GM23248 (cell line): ENCODE measurements around the gene RHNO1. TPM values are rescaled to one million over a fixed set of nuclear protein-coding genes. Genes with fewer than 3 reads are reported as not detected.
A peak's percentile ranks its signal among the peaks of the same experiment; 100 is the strongest.

ENCODE experiments used
- DNase-seq: peaks from one replicate; pipeline ENCODE4 v3.0.0-alpha.2; 2015
- H2AFZ ChIP-seq: fragments of 200-600 bp; sonication (generic); 2 replicates; pipeline ENCODE4 v1.6.1; 2016; ENCODE audit warnings: antibody characterized with exemption
- H3F3A ChIP-seq: fragments of 200-600 bp; sonication (generic); 2 replicates; pipeline ENCODE4 v1.6.1; 2016; ENCODE audit warnings: mild to moderate bottlenecking, antibody characterized with exemption, mixed run types; ENCODE audit not compliant: insufficient read depth
- H3K27ac ChIP-seq: fragments of 200-600 bp; sonication (generic); 2 replicates; pipeline ENCODE4 v1.5.1; 2016; ENCODE audit warnings: mild to moderate bottlenecking
- H3K27me3 ChIP-seq: fragments of 200-600 bp; sonication (generic); replicated peaks from 2 replicates; pipeline ENCODE4 v1.6.1; 2016; ENCODE audit warnings: mild to moderate bottlenecking; ENCODE audit not compliant: insufficient read depth
- H3K36me3 ChIP-seq: fragments of 200-600 bp; sonication (generic); 2 replicates; pipeline ENCODE4 v1.6.1; 2016; ENCODE audit warnings: low read depth, mild to moderate bottlenecking
- H3K4me1 ChIP-seq: fragments of 200-600 bp; sonication (generic); 2 replicates; pipeline ENCODE4 v1.6.1; 2016; ENCODE audit warnings: mild to moderate bottlenecking; ENCODE audit not compliant: insufficient read depth
- H3K4me2 ChIP-seq: fragments of 200-600 bp; sonication (generic); one replicate; pipeline ENCODE4 v1.6.1; 2016; ENCODE audit warnings: mild to moderate bottlenecking; ENCODE audit not compliant: unreplicated experiment
- H3K4me3 ChIP-seq: fragments of 200-600 bp; sonication (generic); 2 replicates; pipeline ENCODE4 v1.5.1; 2016; ENCODE audit warnings: mild to moderate bottlenecking
- H3K79me2 ChIP-seq: fragments of 200-600 bp; sonication (generic); 2 replicates; pipeline ENCODE4 v1.6.1; 2016; ENCODE audit warnings: mild to moderate bottlenecking; ENCODE audit not compliant: insufficient read depth
- H3K9ac ChIP-seq: fragments of 200-600 bp; sonication (generic); 2 replicates; pipeline ENCODE4 v1.6.1; 2016; ENCODE audit warnings: mild to moderate bottlenecking
- H3K9me2 ChIP-seq: fragments of 200-600 bp; sonication (generic); 2 replicates; pipeline ENCODE4 v1.6.1; 2016; ENCODE audit warnings: mixed run types, mild to moderate bottlenecking, moderate library complexity; ENCODE audit not compliant: insufficient read depth
- H3K9me3 ChIP-seq: fragments of 200-600 bp; sonication (generic); one replicate; pipeline ENCODE4 v1.6.1; 2017; ENCODE audit warnings: low read depth
- H4K20me1 ChIP-seq: fragments of 200-600 bp; sonication (generic); 2 replicates; pipeline ENCODE4 v1.6.0; 2016; ENCODE audit not compliant: insufficient read depth
- EZH2 ChIP-seq: fragments of 200-600 bp; sonication (generic); IDR thresholded peaks from 2 replicates; pipeline ENCODE4 v1.6.1; 2018; ENCODE audit warnings: antibody characterized with exemption, mild to moderate bottlenecking; ENCODE audit not compliant: insufficient read depth, poor library complexity, severe bottlenecking
- EZH2phosphoT487 ChIP-seq: fragments of 200-600 bp; sonication (generic); IDR thresholded peaks from 2 replicates; pipeline ENCODE4 v1.6.1; 2018; ENCODE audit warnings: antibody characterized with exemption, moderate library complexity, mild to moderate bottlenecking, low read depth; ENCODE audit not compliant: insufficient read depth
- WGBS, 2 experiments: methylation state at CpG; one replicate each; pipeline ENCODE4 v1.1.6; 2015 to 2017; ENCODE audit warnings: low lambda C conversion rate in 2 of 2, low coverage in 1 of 2; ENCODE audit errors: missing lambda C conversion rate in 2 of 2; 5-methylcytosine and 5-hydroxymethylcytosine counted together
- in situ Hi-C: fragments of 300-500 bp; cut with MboI; formaldehyde crosslinking; loops from 2 replicates; pipeline ENCODE4 v1.15.0; 2020
- polyA plus RNA-seq: library from polyadenylated mRNA; unstranded; fragments of >200 nt; fragmentation: Nextera tagmentation; extraction: Ambion mirVana; gene quantifications from 2 replicates; pipeline ENCODE4 v1.2.1, GENCODE V29; 2016
- total RNA-seq: library from RNA; depleted of rRNA; stranded (reverse); fragments of >200 nt; shearing (Covaris generic); gene quantifications from 2 replicates; pipeline ENCODE4 v1.2.3, GENCODE V29; 2014

RHNO1 gene
- total and polyA plus RNA-seq, 2 experiments from 2014 or later = 27.6 to 38.4 TPM

DNA sequence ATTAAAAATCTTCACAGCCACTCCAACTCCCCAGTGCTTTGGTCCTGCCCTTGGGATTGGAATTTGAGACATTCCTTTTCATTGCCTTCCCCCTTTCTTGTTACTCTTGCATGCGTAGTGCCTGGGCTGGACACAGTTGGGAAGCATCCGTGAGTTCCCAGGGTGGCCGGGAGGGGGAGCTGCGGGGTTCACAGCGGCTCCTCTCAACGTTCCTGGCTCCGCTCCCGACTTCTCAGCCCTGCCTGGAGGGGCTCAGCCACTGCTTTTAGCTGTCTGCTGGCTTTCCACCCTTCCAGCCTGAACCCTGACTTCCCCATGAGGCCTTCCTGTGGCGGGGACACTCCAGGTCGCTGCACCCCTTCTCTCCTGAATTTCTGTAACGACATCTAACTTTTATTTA is 23.4 kb upstream of the RHNO1 start:
- 17 to 22% methylated on average over 11 of the region's 11 CpGs for WGBS, 2 experiments
- in situ Hi-C loops = no loop called here
- no peak overlapping the region for H2AFZ ChIP-seq

DNA sequence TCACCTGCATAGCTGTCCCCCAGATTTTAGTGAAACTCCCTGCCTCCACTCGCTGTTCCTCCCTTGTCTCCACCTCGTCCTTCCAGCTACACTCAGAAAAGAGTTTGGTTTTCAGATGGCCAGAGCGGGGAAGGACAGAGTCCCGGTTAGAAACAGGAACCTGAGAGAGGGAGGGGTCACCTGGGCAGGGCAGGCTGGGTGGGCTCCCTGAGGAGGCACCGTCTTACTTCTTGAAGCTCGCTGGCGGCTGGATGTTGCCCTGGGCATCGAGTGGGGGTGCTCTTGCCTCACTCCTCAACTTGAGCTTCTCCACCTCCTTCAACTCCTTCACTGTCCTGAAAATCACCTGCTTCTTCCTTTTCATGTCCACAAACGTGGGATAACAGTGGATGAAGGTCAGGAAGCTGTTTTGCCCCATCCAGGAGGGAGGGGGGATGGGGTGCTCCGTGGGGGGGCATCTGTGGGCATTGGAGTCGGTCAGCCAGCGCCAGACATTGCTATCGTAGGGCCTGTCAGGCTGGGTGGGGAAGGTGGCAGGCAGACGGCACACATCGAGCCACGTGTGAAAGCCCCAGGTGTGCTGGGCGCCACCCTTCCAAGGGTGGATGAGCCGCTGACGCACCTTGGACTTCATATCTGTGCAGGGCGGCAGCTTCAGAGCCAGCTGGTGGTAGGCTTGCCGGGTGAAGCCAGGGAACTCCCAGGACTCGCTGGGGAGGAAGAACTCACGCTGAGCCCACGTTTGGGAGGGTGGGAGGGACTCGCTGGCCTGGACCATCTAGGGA is 22.2 kb upstream of the RHNO1 start:
- H3K4me2 ChIP-seq = no peak overlapping the region
- H3K9ac ChIP-seq = no peak overlapping the region
- no peaks in the 10 kb centered on the region for H4K20me1 ChIP-seq
- H3K4me1 ChIP-seq = no peaks in the 10 kb centered on the region
- no peaks in the 10 kb centered on the region for H3F3A ChIP-seq
- no peak overlapping the region for H3K4me3 ChIP-seq
- H2AFZ ChIP-seq = no peak overlapping the region
- H3K27ac ChIP-seq = no peak overlapping the region
- no peaks in the 10 kb centered on the region for H3K27me3 ChIP-seq
- no peak for DNase-seq
- TF ChIP-seq EZH2 (no peak), EZH2phosphoT487 (no peak)
- in situ Hi-C loops = no loop called here
- H3K9me3 ChIP-seq = no peaks in the 10 kb centered on the region
- H3K79me2 ChIP-seq = no peaks in the 10 kb centered on the region
- H3K36me3 ChIP-seq = no peaks in the 10 kb centered on the region
- WGBS, 2 experiments = 79 to 80% methylated on average over 21 to 25 of the region's 25 CpGs
- H3K9me2 ChIP-seq = no peaks in the 10 kb centered on the region

More for the DNA sequence above, 23.4 kb upstream of the RHNO1 start:
- DNase-seq = peak; percentile 92
- Histone ChIP-seq H3K9me3 (no peaks in the 10 kb centered on the region), H3K27ac (no peak overlapping the region), H3K36me3 (no peaks in the 10 kb centered on the region), H3K4me3 (no peak overlapping the region), H3K4me2 (no peak overlapping the region), H3K9ac (no peak overlapping the region), H3K9me2 (no peaks in the 10 kb centered on the region), H3K79me2 (no peaks in the 10 kb centered on the region), H3K27me3 (no peaks in the 10 kb centered on the region), H3K4me1 (no peaks in the 10 kb centered on the region), H3F3A (no peaks in the 10 kb centered on the region), H4K20me1 (no peaks in the 10 kb centered on the region)
- TF ChIP-seq EZH2 (no peak), EZH2phosphoT487 (no peak)

DNA sequence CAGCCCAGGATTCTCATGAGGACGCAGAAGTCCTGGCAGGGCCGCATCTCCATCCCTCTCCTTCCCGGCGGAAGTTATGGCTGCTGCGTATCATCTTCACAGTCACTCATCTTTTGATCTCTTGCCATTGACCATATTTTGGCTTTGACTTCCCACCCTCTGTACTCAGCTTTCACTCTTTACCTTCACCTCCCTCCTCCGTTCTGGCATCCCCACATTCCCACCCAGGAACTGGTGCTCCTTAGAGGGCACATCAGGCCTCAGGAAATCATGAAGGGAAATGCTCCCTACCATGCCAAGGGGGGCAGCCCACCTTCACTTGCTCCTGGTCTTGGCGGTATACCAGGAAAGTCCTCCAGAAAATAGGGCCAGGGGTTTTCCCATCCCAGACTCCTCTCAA is 21.5 kb upstream of the RHNO1 start:
- no peaks in the 10 kb centered on the region for H3K9me3 ChIP-seq
- no peak for DNase-seq
- no peaks in the 10 kb centered on the region for H3K27me3 ChIP-seq
- H3K4me2 ChIP-seq = no peak overlapping the region
- no peaks in the 10 kb centered on the region for H3K79me2 ChIP-seq
- H3K4me3 ChIP-seq = no peak overlapping the region
- H3F3A ChIP-seq = no peaks in the 10 kb centered on the region
- TF ChIP-seq EZH2 (no peak), EZH2phosphoT487 (no peak)
- H3K9me2 ChIP-seq = no peaks in the 10 kb centered on the region
- in situ Hi-C loops = no loop called here
- H4K20me1 ChIP-seq = no peaks in the 10 kb centered on the region
- H3K36me3 ChIP-seq = no peaks in the 10 kb centered on the region
- H3K27ac ChIP-seq = no peak overlapping the region
- no peak overlapping the region for H3K9ac ChIP-seq
- H3K4me1 ChIP-seq = no peaks in the 10 kb centered on the region
- WGBS, 2 experiments = 82 to 93% methylated on average over 7 of the region's 7 CpGs
- no peak overlapping the region for H2AFZ ChIP-seq

DNA sequence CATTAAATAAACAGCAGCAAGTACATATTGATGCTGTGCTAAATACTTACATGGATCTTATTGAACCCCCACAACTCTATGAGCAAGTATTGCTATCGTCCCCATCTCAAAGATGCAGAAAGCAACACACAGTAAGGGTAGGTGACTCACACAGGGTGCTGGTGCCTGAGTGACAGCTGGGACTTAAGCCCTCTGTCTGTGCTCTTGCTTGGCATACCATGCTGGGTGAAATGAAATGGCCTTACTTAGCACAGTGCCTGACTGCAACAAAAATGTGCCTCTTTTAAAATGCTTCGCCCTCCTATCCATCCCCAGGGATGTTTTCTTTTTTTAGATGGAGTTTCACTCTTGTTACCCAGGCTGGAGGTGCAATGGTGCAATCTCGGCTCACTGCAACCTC is 21.0 kb upstream of the RHNO1 start:
- Histone ChIP-seq H3K9me2 (no peaks in the 10 kb centered on the region), H3K4me1 (no peaks in the 10 kb centered on the region), H3K36me3 (no peaks in the 10 kb centered on the region), H3K27ac (no peak overlapping the region), H3K79me2 (no peaks in the 10 kb centered on the region), H3K4me2 (no peak overlapping the region), H3K9ac (no peak overlapping the region), H3F3A (no peaks in the 10 kb centered on the region), H3K9me3 (no peaks in the 10 kb centered on the region), H3K4me3 (no peak overlapping the region), H3K27me3 (no peaks in the 10 kb centered on the region), H4K20me1 (no peaks in the 10 kb centered on the region), H2AFZ (no peak overlapping the region)
- DNase-seq = peak; percentile 14
- in situ Hi-C loops = no loop called here
- 82 to 88% methylated on average over 3 of the region's 3 CpGs for WGBS, 2 experiments
- TF ChIP-seq EZH2 (no peak), EZH2phosphoT487 (no peak)

DNA sequence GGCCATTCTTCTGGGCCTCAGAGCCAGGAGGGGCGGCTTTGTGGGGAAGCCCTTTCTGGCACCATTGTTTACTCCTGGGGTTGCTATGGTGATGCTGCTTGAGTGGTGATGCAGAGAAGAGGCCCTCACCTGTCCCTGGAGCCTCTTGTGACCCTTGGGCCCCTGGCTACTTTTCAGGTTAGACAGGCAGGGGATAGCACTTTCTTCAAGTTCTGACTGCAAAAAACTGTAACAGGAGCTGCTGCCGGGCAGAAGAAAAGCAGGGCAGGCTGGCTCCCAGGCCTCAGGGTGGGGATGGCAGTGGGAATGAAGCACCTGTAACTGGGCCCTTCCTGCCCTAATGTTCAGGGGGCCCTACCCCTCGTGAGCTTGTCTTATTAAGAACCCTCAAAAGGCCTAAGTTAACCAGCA is 20.0 kb upstream of the RHNO1 start, which contains the start of gene TEX52:
Gene TEX52 (minus strand): TSS at position 19 of the 411 bp plus-strand sequence. CDS start 13 bp downstream, at position 6.
- H3F3A ChIP-seq = no peaks in the 10 kb centered on the region
- no peaks in the 10 kb centered on the region for H3K4me1 ChIP-seq
- no peak within 1 kb of the TSS for H3K9ac ChIP-seq
- no peak for DNase-seq
- TF ChIP-seq EZH2 (no peak), EZH2phosphoT487 (no peak)
- H2AFZ ChIP-seq = no peak within 1 kb of the TSS
- no peaks in the 10 kb centered on the region for H4K20me1 ChIP-seq
- H3K9me2 ChIP-seq = no peaks in the 10 kb centered on the region
- no peaks in the 10 kb centered on the region for H3K9me3 ChIP-seq
- no peaks in the 10 kb centered on the region for H3K79me2 ChIP-seq
- no peak within 1 kb of the TSS for H3K4me2 ChIP-seq
- no peak within 1 kb of the TSS for H3K27ac ChIP-seq
- no peak within 1 kb of the TSS for H3K4me3 ChIP-seq
- H3K36me3 ChIP-seq = no peaks in the 10 kb centered on the region
- no peaks in the 10 kb centered on the region for H3K27me3 ChIP-seq
- in situ Hi-C loops = no loop called here
- WGBS, 2 experiments = 83 to 87% methylated on average over 3 of the region's 3 CpGs
